Ascending aorta (tissue), 2 donors: ENCODE results near the gene EEF1A2. TPM values are rescaled to one million over a fixed set of nuclear protein-coding genes. Genes with fewer than 3 reads are reported as not detected.
A peak's percentile ranks its signal among the peaks of the same experiment; 100 is the strongest.

ENCODE experiments used
- DNase-seq, 2 donors: peaks; one replicate each; pipeline ENCODE4 v3.0.0-alpha.2; 2019; ENCODE audit warnings: low spot score in 2 of 2
- H3K27ac ChIP-seq, 2 donors: fragments of 200-600 bp; sonication (generic); one replicate each; pipeline ENCODE4 v1.5.1; 2016 to 2017; ENCODE audit warnings: mild to moderate bottlenecking in 1 of 2
- H3K27me3 ChIP-seq: fragments of 200-600 bp; sonication (generic); one replicate; pipeline ENCODE4 v1.5.1; 2017
- H3K36me3 ChIP-seq, 2 donors: fragments of 200-600 bp; sonication (generic); one replicate each; pipeline ENCODE4 v1.5.1; 2016
- H3K4me1 ChIP-seq, 2 donors: fragments of 200-600 bp; sonication (generic); one replicate each; pipeline ENCODE4 v1.5.1; 2016 to 2017; ENCODE audit warnings: mild to moderate bottlenecking in 1 of 2
- H3K4me3 ChIP-seq, 2 donors: fragments of 200-600 bp; sonication (generic); one replicate each; pipeline ENCODE4 v1.5.1; 2016 to 2017; ENCODE audit warnings: mild to moderate bottlenecking in 1 of 2
- H3K9me3 ChIP-seq, 2 donors: fragments of 200-600 bp; sonication (generic); one replicate each; pipeline ENCODE4 v1.5.1; 2016
- intact Hi-C: fragments of 100-400 bp; cut with DNase I; formaldehyde crosslinking; loops from one replicate; pipeline ENCODE4 v1.15.1; 2023
- total RNA-seq: library from RNA; depleted of rRNA; stranded (reverse); fragments of >200 nt; gene quantifications from one replicate; pipeline ENCODE4 v1.1.0, GENCODE V29; 2016
- TF ChIP-seq, protein P1 (sequence below), 3 experiments: fragments of 200-600 bp in 2 of 3; fragments of 450-650 bp in 1 of 3; sonication (generic) in 2 of 3; IDR thresholded peaks; one replicate each; pipeline ENCODE4 v1.5.1; 2016 to 2019; ENCODE audit warnings: antibody characterized with exemption in 3 of 3, mild to moderate bottlenecking in 1 of 3, moderate library complexity in 1 of 3

The EEF1A2 gene
- total RNA-seq = 1.1 TPM

DNA sequence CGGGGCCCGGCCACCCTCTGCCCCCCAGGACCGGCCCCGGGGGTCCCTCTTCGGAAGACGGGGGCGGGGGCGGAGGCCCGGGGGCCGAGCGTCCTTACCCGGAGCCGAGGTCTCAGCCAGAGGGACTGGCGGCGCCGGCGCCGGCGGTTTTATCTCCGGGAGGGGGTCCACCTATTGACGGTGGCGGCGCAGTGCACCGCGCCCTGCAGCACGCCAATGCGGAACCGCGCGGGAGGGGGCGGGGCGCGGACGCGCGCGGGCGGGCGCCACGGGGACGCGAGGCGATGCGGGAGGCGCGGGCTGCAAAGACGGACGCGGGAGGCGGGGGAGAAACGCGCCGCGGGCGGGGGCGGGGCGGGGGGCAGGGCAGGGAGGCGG, at the start of gene EEF1A2:
Gene EEF1A2, minus strand, starts transcription at position 124 of the 378 bp plus-strand sequence. CDS start 1,320 bp downstream, outside the sequence.
- intact Hi-C loops = no loop called here
- Histone ChIP-seq H3K27ac (no peak within 1 kb of the TSS), H3K27me3 (peaks cover 9% of the 10 kb centered on the region), H3K4me3 (peak within 1 kb of the TSS; percentile 53 to 55), H3K36me3 (no peaks in the 10 kb centered on the region), H3K9me3 (no peaks in the 10 kb centered on the region), H3K4me1 (peaks cover 0 to 7% of the 10 kb centered on the region in 2 donors)
- TF ChIP-seq, protein P1, sequence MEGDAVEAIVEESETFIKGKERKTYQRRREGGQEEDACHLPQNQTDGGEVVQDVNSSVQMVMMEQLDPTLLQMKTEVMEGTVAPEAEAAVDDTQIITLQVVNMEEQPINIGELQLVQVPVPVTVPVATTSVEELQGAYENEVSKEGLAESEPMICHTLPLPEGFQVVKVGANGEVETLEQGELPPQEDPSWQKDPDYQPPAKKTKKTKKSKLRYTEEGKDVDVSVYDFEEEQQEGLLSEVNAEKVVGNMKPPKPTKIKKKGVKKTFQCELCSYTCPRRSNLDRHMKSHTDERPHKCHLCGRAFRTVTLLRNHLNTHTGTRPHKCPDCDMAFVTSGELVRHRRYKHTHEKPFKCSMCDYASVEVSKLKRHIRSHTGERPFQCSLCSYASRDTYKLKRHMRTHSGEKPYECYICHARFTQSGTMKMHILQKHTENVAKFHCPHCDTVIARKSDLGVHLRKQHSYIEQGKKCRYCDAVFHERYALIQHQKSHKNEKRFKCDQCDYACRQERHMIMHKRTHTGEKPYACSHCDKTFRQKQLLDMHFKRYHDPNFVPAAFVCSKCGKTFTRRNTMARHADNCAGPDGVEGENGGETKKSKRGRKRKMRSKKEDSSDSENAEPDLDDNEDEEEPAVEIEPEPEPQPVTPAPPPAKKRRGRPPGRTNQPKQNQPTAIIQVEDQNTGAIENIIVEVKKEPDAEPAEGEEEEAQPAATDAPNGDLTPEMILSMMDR (IDR thresholded peaks at IDR 0.05) = peak in 1 of 3 experiments; percentile 7
- no peak for DNase-seq

DNA sequence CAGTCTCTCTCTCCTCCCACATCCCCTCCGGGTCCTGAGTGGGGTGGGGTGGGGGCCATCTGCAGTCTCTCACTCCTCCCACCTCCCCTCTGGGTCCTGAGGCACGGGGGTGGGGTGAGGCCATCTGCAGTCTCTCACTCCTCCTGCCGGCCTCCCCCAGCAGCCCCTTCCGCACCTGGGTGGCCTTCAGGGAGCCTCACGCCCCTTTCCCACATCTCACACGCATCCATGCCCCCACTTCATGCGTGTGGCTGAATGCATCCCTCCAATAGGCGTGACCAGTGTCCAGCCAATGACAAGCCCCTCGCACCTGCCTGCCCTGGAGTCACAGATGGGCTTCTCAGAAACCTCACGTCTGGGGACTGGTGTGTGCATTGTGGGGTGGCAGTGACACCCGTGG, 49.7 kb upstream of the EEF1A2 start:
- TF ChIP-seq, protein P1 (IDR thresholded peaks at IDR 0.05) = no peak
- Histone ChIP-seq H3K27ac (no peak overlapping the region), H3K36me3 (no peaks in the 10 kb centered on the region), H3K4me1 (peaks cover 0 to under 1% of the 10 kb centered on the region in 2 donors), H3K27me3 (no peaks in the 10 kb centered on the region), H3K9me3 (no peaks in the 10 kb centered on the region), H3K4me3 (no peak overlapping the region)
- intact Hi-C loops = no loop called here
- DNase-seq = no peak

DNA sequence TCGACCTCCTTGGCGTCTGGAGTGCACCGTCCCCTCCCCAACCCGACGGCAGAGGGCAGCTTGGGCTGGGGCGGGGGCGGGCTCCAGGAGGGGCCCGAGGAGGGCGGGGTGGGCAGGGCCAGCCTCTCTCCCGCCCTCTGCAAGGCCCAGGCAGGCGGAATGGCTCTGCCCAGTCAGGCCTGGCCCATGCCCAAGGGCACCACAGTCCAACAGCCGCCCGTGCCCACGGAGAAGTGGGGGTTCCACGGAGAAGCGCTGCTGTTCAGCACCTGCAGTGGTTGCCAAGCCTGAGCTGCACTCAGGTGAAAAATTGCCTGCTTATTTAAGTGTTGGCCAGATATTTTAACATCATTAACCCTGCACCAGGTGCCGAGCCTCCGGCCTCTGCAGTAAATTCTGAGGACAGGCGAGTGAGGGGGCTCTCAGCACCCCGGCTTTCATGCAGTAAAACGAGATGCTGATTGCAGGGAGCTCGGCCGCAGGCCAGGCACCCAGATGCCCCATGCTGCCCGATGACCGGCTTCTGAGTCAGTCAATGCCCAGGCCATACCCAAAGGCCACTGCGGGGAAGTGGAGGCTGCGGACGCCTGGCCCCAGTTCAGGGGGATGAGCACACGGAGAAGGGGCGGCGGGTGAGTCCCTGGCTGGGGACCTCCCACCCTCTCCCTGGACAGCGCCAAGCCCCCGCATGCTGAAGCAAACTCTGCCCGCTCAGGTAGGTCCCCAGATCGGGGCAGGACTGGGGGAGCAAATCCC, 49.0 kb upstream of the EEF1A2 start, which contains the start of gene SRMS:
Gene SRMS, minus strand, starts transcription at position 25 of the 756 bp plus-strand sequence. CDS start 286 bp downstream, outside the sequence.
- H3K4me1 ChIP-seq = no peaks in the 10 kb centered on the region
- DNase-seq = no peak
- no peak within 1 kb of the TSS for H3K27ac ChIP-seq
- H3K4me3 ChIP-seq = no peak within 1 kb of the TSS
- no peaks in the 10 kb centered on the region for H3K36me3 ChIP-seq
- intact Hi-C loops = no loop called here
- TF ChIP-seq, protein P1 (IDR thresholded peaks at IDR 0.05) = no peak
- no peaks in the 10 kb centered on the region for H3K27me3 ChIP-seq
- H3K9me3 ChIP-seq = no peaks in the 10 kb centered on the region

DNA sequence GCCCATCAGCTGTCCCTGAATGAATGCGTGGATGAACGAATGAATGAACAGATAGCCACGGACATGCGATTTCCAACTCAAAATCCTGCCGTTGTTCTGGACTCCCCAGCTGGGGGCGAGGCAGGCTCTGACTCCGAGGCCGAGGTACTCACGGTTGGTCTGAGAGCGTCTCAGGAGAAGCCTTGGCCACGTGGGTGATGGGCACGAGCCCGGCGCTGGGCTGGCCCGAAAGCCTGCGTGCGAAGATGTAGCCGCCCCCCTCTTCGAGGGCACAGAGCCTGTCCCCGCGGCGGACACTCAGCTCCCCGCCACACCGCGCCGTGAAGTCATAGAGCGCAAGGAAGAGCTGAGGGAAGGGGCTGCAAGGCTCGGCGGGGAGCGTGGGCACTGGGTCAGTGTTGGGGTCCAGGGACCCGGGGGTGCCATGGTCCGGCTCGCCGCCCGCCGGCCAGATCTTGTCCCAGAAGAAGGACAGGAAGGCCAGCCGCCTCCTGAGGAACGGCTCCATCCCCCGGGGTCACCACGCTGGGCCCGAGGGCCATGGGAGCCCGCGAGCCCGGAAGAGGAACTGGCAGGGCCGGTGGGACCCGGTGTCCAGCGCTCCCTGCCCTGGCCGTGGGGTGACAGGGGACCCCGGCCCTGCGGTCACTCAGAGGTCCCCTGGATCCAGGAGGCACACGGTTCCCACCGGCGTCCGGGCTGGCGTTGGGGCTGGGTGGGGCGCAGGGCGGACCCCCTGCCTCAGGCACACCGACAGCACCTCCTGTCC, 48.3 kb upstream of the EEF1A2 start:
- H3K9me3 ChIP-seq = no peaks in the 10 kb centered on the region
- intact Hi-C loops = no loop called here
- no peaks in the 10 kb centered on the region for H3K27me3 ChIP-seq
- H3K4me1 ChIP-seq = no peaks in the 10 kb centered on the region
- no peaks in the 10 kb centered on the region for H3K36me3 ChIP-seq
- TF ChIP-seq, protein P1 (IDR thresholded peaks at IDR 0.05) = no peak
- no peak for DNase-seq
- H3K4me3 ChIP-seq = no peak overlapping the region
- no peak overlapping the region for H3K27ac ChIP-seq

DNA sequence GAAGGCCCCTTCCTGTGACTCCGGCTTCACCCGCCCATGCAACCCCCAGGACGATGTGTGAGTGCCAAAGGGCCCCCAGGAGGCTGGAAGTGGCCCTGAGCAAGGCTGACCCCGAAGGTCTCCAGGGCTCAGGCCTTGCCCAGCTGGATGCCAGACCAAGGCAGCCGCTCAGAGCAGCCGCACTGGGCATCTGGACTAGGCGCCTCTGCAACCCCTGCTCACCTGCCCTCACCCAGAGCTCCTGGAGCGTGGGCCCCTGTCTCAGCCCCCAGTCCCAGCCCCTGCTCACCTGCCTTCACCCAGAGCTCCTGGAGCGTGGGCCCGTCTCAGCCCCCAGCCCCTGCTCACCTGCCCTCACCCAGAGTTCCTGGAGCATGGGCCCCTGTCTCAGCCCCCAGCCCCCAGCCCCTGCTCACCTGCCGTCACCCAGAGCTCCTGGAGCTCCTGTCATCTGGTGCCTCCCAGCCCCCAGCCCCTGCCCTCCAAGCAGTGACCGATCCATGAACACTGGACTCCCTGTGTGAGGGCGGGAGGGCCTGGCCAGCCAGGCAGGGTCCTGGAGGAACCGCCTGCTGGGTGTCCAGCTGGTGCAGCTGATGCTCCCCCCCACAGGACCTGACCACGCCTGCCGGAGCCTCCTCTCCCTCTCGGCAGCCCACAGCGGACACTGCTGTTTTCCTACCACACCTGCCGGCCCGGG, 47.5 kb upstream of the EEF1A2 start:
- Histone ChIP-seq H3K4me1 (no peaks in the 10 kb centered on the region), H3K4me3 (no peak overlapping the region), H3K36me3 (no peaks in the 10 kb centered on the region), H3K9me3 (no peaks in the 10 kb centered on the region), H3K27me3 (no peaks in the 10 kb centered on the region), H3K27ac (no peak overlapping the region)
- TF ChIP-seq, protein P1 (IDR thresholded peaks at IDR 0.05) = no peak
- intact Hi-C loops = no loop called here
- no peak for DNase-seq
